Activated T-helper 9 cell treated with anti-CD3 and anti-CD28 coated beads, Interleukin-2, amount 50 U/mL, for 16 hours (primary cell): ENCODE measurements around the gene GPX6.
"Not testable (repeated sequence)": the region's sequence is repeated elsewhere in the genome, so short reads cannot be mapped to it uniquely, and the experiment has no call there.

Experiments
- DNase-seq: peaks from one replicate; pipeline ENCODE4 v3.0.0-alpha.2; 2020; ENCODE audit warnings: low read depth

GPX6 gene

DNA sequence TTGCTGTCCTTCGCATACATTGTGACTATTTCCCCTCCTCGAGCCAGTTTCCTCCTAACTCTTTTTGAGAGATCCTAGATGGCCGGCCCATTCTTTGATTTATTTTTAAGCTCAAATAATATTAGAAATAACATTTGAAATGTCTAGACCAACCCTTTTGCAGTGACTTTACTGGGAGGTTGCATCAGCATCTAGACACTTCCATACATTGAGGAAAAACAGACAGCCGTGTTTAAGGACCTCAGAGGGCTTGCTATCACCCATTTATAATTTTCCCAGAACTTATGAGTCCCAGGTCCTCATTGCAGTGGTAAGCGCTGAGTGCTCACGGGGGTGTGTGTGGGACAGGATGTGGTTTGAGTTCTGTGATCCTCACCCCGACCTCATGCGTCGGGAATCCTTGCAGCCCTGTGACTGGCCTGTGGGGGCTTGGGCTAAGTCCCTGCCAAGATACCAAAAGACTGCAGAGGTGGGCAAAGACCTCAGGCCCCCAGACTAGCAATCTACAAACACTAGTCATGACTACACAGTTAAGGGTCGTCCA lies 10.0 kb upstream of the GPX6 start, which contains the start of gene GPX5:
Gene GPX5 (plus strand): TSS at position 386 of the 544 bp plus-strand sequence. CDS start 133 bp downstream, at position 519.
- no peak for DNase-seq

DNA sequence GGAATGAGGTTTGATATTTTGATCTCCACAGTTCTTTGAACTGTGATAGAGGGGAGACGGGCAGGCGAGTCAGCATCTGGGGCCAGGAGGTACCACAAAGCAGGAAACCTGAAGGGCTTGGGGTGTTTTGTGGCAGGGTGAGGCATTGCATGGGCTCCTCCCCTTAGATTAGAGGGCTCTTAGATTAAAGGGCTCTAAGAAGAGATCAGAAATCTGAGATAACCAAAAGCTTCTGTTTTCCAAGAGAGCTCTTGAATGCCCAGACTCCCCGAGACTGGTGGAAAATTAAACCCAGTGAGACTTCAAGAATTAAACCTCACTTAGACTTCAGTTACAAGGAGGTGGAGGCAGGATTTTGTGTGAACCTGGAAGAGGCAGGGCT lies 7.6 kb upstream of the GPX6 start:
- DNase-seq: no peak

DNA sequence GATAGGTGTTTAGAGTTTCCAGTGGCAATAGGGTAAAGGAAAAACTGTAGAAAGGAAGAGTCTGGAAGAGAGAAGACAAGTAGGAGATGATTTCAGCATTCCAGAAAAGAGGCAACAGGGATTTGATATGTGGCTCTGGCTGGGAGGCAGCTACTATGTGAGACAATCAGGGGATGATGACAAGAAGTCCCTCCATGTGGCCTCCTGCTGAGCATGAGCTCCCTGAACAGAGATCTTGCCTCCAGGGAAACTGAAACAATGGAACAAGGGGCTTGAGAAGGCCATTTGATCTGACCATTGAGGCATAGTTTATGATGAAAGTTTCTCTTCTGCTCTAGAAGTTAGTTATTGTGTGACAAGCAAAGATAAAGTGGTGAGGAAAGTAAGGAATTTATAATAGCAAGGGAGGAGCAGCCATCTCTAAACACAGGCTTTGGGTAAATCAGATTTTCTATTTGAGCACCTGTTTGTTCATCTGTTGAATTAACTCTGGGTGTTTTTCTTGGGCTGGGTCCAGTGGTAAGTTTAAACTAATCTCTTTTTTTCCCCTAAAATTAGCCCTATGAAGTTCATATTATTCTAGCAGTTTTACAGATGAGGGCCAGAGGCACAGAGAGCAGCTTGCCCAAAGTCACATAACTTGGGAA lies 7.1 kb upstream of the GPX6 start:
- no peak for DNase-seq

DNA sequence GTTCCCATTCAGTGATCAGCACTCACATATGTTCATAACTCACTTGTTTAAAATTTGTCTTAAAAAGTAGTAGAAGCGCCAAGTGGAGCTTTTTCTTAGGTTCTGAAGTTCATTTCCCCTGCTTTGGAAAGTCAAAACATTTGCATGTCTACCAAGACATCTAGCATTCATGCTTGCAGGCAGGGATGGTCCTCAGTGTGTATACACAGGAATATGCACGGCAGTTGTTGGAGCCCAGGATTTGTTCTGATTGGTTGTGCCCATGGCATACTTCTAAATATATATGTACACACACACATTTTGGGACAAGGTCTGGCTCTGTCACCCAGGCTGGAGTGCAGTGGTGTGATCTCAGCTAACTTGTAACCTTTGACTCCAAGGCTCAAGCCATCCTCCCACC lies 2.4 kb upstream of the GPX6 start:
- DNase-seq: no peak

DNA sequence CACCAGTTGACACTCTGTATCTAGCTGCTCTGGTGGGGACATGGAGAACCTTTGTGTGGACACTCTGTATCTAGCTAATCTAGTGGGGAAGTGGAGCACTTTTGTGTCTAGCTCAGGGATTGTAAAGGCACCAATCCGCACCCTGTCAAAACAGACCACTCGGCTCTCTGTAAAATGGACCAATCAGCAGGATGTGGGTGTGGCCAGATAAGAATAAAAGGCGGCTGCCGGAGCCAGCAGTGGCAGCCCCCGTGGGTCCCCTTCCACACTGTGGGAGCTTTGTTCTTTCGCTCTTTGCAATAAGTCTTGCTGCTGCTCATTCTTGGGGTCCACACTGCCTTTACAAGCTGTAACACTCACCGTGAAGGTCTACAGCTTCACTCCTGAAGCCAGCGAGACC lies 3.2 kb downstream of the GPX6 start:
- DNase-seq: not testable (repeated sequence)

DNA sequence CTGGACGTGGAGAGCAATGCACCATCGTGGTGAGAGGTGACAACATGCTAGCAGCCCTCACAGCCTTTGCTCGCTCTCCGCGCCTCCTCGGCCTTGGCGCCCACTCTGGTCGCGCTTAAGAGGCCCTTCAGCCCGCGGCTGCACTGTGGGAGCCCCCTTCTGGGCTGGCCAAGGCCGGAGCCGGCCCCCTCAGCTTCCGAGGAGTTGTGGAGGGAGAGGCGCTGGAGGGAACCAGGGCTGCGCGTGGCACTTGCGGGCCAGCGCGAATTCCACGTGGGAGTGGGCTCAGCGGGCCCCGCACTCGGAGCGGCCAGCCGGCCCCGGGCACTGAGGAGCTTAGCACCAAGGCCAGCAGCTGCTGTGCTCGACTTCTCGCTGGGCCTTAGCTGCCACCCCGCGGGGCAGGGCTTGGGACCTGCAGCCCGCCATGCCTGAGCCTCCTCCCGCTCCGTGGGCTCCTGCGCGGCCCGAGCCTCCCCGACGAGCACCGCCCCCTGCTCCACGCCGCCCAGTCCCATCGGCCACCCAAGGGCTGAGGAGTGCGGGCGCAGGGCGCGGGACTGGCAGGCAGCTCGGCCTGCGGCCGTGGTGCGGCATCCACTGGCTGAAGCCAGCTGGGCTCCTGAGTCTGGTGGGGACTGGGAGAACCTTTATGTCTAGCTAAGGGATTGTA lies 3.8 kb downstream of the GPX6 start:
- DNase-seq: no peak

DNA sequence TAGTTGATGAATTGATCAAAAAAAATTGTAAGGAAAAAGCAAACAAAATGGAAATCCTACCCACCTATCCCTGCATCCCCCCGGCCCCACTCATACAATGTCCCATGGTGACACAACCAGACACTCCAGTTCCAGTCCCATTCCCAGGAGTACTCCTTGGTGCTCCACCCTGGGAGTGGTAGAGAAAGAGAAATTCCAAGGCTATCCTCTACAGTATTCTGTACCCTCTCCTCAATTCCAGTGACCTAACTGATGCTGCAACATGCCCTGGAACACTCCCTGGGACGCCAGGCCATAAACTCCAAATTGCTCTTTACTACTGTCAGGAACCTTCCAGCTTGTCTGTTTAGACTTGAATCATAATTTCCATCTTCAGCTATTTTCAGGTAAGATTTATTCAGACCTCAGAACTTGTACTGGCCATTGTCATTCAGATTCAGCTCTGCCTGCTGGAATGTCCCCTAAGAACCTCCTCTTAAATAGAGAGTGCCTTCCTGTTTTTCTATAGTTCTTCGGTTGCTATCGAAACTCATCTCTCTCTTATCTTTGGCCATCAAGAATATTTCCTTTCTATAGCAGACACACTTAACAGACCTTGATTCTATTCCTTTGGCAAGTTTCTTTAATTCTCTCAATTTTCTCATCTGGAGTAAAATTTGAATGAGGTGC lies 8.7 kb downstream of the GPX6 start:
- DNase-seq: no peak

DNA sequence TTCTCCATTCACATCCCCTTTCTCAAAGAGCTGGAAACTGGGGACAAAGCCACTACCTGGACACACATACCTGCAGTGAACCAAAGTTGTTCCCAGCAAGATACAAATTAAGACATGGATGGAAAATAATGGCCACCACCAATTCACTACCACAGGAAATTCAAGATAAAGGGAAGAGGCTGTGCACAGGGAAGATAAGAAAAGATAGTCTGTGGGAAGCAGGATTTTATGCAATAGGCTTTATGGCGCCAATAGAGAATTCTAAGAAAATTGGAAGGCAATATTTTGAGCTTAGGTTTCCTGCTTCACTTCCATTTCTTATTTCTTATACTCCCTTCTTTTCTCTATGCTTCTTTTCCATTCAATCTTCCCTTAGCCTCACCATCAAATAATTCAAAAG lies 9.9 kb downstream of the GPX6 start:
- DNase-seq: no peak

DNA sequence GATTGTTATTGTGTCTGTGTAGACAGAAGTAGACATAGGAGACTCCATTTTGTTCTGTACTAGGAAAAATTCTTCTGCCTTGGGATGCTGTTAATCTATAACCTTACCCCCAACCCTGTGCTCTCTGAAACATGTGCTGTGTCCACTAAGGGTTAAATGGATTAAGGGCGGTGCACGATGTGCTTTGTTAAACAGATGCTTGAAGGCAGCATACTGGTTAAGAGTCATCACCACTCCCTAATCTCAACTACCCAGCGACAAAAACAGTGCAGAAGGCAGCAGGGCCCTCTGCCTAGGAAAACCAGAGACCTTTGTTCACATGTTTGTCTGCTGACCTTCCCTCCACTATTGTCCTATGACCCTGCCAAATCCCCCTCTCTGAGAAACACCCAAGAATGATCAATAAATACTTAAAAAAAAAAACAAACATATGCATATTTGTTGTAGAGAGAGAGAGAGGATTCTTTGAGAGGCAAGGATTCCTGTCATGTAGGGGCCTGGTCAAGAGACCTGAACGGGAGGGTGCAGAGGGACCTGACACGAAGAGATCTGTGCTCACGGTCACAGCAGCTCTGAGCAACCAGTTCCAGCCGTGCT lies 12.8 kb downstream of the GPX6 start:
- not testable (repeated sequence) for DNase-seq

DNA sequence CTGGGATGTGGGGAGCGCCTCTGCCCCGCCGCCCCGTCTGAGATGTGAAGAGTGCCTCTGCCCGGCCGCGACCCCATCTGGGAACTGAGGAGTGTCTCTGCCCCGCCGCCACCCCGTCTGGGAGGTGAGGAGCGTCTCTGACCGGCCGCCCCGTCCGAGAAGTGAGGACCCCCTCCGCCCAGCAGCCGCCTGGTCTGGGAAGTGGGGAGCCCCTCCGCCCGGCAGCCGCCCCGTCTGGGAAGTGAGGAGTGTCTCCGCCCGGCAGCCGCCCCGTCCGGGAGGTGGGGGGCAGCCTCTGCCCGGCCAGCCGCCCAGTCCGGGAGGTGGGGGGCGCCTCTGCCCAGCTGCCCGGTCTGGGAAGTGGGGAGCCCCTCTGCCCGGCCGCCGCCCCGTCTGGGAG lies 13.5 kb downstream of the GPX6 start:
- DNase-seq: not testable (repeated sequence)

DNA sequence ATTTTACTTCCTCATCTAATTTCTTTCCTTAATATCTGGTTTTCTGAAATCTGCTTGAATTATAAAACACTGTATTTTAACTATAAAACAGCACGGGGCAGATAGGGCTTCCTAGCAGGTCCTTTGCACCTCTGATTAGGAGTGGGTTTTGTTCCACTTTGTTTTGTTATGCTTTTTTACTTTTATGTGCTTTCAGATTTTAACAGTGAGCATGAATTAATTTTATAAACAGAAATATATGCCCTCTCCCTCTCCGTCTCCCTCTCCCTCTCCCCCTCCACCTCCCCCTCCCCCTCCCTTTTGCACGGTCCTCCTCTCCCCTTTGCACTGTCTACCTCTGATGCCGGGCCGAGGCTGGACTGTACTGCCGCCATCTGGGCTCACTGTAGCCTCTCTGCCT lies 14.3 kb downstream of the GPX6 start:
- DNase-seq: no peak

DNA sequence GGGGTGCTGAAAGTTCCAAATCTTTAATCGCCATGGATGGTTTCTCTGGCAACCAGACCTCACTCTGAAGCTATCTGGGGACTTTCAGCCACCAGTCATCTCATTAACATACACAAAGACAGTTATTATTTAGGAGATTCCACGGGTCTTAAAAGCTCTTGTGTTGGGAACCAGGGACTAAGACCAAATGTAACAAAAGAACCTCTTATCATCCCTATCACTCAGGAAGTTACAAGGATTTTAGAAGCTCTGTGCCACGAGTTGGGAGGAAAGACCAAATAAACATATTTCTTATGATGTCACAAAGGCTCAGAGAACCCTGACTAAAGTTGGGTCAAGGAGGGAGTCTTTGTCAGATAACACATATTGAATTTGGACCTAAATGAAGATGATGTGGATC lies 17.7 kb downstream of the GPX6 start:
- no peak for DNase-seq

DNA sequence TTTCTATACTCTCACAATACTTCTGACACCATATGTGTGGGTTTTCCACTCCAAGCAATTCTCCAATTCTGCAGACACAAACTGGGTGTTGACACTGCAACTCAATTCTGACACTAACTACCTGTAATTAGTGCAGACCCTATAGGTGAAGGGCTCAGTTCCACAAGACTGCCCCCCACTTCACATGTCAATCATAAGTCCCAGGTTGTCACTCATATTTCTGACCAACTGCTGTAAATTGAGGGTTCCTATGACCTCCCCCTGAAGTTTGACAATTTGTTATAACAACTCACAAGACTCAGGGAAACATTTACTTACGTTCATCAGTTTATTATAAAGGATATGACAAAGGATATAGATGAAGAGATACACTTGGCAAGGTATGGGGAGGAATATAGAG lies 18.3 kb downstream of the GPX6 start:
- DNase-seq: no peak

DNA sequence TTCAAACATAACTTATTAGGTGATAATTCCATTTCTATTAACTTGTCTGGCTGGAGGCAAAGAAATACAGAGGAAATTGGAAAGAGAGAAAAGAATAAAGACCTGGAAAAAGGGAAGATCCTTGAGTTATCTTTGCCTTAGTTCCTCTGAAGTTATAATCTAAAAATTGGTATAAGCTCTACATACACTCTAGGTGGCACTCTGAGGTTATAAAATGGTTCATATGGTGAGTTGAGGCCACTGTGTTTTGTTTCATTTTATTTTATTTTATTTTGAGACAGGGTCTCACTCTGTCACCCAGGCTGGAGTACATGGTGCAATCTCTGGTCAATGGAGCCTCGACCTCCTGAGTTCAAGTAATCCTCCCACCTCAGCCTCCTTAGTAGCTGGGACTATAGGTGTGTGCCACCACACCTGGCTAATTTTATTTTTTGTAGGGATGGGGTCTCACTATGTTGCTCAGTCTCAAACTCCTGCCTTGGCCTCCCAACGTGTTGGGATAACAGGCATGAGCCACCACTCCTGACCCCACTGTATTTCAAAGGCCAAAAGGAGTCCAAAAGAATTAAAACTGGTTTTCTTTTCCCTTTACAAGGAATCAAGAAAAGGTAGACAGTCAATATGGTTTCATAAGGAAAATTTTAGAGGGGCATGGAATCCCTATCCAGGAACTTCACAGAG lies 19.4 kb downstream of the GPX6 start:
- DNase-seq: no peak

DNA sequence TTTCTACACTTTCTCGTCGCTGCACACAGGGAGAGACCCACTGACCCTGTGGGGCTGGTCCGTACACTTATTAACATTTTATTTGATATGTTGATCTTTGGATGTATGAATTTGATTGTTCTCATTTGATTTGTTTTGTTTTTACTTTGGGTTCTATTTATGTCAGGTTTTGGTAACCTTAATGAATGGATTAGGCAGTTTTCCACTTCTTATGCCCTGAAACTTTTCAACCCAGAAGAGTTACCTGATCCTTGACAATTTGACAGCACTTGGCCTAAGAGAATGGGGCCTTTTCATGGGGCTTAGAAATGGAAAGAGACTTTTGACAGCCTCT lies 23.6 kb downstream of the GPX6 start:
- DNase-seq: no peak

DNA sequence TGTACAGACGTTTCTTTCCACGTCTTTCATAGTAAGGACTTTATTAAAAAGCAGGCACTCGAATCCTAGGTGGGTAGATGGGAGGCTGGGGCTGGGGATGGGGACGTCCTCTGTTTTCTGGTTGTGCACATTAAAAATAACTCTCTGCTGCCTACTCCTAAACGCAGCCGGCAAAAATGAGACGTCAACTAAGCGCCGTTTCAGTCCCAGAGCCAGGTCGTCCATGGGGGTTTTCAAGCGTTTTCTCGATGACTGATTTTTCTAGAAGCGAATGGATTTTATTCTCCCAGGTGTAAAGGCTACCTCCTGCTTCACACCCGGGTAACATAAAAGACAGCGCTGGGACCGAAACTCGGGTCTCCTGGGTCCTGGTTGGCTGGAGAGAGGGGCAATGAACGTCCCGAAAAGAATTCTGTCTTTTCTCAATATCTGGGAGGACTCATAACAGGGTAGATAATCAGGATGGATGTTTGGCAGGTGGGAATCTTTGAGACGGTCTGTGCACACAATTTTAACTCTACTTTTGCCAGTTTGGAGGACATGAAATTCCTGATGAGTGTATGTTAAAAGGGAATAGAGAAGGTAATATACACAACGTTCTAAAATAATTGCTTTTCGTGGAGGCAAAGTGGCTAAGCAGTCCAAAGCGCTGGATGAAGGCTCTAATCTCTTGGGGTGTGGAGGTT lies 25.2 kb downstream of the GPX6 start:
- DNase-seq: no peak

DNA sequence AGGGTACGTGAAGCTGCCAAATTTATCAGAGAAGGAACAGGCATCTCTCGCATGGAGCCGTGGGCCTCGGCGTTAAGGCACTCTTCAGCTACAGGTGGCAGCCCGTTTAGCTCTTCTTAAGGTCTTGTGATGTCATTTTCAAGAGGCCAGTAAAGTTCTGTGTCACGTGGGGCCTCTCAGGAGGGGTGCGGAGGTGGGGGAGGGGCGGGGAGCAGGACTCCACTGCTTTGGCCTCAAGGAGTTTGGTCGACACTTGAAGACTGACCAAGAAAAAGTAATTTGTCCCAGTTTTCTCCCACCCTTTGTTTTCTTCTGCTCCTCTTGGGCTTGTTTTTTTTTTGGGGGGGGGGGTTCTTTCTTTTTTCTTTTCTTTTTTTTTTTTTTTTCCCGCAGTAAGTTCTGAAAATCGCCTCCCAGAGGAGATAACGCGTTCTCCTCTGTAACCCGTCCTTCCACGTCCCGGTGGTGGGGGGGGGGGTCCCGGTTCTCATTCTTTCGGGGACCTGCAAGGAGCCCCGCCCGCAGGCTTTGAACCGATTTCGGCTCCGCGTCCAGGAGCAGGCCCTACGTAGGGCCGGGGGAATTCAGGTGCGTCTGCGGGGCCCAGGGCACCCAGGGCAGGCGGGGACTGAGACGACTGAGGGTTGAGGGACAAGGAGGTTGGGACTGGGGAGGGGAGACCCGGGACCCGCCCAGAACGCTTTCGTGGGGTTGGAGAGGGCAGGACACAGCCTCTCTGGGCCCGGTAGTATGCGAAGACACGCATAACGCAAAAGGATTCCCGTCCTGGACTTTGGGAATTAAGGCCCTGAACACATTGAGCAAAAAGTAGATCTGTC lies 26.0 kb downstream of the GPX6 start:
- DNase-seq: no peak

DNA sequence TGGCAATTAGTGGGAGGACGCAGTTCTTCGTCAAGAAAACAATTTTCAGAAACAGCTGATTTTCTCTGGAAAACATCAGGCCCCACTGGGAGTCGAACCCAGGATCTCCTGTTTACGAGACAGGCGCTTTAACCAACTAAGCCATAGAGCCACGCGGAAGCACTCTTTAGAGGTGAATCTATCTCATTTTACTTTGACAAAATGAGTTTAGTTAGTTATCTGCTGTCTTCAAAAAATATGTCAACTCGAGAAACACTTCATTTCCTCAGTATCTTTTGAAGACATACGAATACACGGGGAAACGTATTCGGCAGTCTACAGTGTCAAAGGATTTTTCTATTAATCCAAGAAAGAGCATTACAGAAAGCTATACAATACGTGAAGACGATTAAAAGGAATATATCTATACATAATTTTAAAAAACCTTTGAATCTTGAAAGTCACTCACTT lies 26.7 kb downstream of the GPX6 start:
- no peak for DNase-seq

DNA sequence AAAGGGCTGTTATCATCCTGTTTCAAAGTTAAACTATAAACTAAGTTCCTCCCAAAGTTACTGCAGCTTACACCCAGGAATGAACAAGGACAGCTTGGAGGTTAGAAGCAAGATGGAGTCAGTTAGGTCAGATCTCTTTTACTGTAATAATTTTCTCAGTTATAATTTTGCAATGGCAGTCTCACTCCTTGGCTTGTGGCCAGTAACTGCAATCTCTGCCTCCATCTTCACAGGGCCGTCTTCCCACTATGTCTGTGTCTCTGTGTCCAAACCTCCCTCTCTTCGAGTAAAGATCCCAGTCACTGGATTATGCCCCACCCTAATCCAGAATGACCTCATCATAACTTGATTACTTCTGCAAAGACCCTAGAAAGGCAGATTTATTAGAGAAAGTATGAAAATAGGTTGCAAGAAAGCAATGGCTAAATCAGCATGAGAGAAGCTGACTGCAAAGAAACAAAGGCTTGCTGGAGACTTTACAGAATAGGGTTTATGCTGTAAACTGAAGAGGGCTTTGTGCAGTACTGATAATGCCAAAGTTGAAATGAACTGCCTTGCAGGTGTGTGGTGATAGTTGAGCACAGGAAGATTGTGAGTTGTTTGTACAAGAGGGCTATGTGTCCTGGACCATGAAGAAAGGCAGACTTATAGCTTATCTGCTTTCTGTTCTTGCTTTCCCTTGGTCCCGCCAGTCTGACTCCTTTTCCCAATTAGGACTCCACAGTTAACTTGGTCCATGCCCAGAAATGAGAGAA lies 28.4 kb downstream of the GPX6 start:
- no peak for DNase-seq

DNA sequence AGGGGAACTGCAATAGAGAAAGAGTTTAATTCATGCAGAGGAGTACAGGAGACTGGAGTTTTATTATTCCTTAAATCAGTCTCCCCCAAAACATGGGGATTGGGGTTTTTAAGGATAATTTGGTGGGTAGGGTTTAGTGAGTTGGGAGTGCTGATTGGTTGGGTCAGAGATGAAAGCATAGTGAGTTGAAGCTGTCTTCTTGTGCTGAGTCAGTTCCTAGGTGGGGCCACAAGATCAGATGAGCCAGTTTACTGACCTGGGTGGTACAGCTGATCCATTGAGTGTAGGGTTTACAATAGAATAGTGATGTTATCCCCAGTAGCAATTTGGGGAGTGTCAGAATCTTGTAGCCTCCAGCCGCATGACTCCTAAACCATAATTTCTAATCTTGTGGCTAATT lies 29.1 kb downstream of the GPX6 start:
- no peak for DNase-seq
